GM10847 (cell line): Measurements from ENCODE around the gene SNED1.

Experiments
- POLR2A ChIP-seq: IDR thresholded peaks from 2 replicates; pipeline ENCODE4 v1.6.1; 2011; ENCODE audit not compliant: insufficient read length; ENCODE audit errors: extremely low read depth

The SNED1 gene

DNA sequence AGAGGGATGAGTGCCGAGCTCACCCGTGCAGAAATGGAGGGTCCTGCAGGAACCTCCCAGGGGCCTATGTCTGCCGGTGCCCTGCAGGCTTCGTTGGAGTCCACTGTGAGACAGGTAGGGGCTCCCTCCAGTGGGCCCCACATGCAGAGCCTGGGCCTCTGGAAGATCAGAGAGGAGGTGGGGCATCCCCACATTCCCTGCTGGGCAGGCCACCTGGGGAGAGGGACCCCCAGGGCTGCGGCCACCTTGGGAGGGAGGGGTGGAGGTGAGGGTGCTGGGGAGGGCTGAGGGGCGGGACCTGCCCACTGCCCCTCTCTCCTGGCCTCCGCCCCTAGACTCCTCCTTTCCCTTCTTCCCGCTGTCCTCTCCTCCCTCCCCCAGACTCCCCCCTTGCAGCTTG is 65.2 kb downstream of the SNED1 start:
- no peak for TF ChIP-seq POLR2A

DNA sequence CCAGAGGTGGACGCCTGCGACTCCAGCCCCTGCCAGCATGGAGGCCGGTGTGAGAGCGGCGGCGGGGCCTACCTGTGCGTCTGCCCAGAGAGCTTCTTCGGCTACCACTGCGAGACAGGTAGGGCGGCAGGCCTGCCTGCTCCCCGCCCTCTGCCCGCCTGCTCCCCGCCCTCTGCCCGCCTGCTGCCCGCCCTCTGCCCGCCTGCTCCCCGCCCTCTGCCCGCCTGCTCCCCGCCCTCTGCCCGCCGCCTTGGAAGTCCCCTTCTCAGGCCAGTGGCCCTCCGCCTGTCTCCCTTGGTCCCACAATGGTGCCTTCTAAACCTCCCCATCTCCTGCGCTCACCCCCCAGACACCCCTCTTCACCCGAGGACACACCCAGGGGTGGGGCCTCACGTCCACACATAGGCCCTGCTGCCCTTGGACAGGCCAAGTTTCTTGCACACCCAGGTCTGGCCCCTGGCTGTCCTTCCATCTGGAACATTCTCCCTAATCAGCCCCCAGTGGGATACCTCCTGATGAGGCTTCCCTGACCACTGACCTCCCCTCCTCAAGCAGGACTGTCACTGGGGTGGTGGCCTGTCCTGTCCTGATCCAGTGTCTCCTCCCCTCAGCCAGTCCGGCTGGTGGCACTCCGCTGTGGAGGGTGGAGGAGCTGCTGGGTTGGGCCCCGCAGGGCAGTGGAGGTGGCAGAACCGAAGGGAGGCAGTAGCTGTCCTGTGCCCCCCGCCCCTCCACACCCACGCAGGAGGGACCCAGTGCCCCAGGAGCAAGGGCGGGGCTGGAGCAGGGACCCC is 65.8 kb downstream of the SNED1 start:
- no peak for TF ChIP-seq POLR2A

DNA sequence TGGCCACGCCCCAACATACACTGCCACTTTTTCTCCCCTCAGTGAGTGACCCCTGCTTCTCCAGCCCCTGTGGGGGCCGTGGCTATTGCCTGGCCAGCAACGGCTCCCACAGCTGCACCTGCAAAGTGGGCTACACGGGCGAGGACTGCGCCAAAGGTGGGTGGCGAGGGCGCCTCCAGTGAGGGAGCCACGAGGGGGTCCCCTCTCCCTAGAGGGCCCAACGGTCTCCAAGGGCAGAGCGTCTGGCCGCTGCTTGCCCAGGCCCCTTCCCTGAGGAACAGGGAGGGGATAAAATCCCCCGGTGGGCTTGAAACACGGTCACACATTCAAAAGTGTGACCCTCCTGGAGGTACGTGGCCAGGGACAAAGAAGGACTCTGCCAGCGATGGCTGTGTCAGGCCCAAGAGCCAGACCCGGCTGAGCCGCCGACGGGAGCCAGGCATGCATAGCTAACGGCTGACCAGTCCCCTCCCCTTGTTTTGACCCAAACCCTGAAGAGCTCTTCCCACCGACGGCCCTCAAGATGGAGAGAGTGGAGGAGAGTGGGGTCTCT is 66.5 kb downstream of the SNED1 start:
- no peak for TF ChIP-seq POLR2A

DNA sequence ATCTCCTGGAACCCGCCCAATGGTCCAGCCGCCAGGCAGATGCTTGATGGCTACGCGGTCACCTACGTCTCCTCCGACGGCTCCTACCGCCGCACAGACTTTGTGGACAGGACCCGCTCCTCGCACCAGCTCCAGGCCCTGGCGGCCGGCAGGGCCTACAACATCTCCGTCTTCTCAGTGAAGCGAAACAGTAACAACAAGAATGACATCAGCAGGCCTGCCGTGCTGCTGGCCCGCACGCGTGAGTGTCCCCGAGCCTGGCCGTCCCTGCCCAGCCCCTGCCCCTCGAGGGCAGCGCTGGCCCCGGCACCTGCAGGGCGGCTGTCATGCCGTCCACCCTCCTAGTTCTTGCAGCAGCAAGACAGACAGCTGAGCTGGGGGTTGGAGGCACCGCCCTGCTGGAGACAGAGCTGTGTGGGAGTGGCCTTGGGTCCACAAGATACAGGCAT is 67.0 kb downstream of the SNED1 start:
- no peak for TF ChIP-seq POLR2A

GRCh38 chr2:241066171-241066892 is 67.9 kb downstream of the SNED1 start:
- TF ChIP-seq POLR2A, result no peak

- no peak for TF ChIP-seq POLR2A
Observed at GRCh38 chr2:241066893-241067341, 68.5 kb downstream of the SNED1 start.

- TF ChIP-seq POLR2A, result no peak
Observed at GRCh38 chr2:241067501-241068135, 69.2 kb downstream of the SNED1 start.

DNA sequence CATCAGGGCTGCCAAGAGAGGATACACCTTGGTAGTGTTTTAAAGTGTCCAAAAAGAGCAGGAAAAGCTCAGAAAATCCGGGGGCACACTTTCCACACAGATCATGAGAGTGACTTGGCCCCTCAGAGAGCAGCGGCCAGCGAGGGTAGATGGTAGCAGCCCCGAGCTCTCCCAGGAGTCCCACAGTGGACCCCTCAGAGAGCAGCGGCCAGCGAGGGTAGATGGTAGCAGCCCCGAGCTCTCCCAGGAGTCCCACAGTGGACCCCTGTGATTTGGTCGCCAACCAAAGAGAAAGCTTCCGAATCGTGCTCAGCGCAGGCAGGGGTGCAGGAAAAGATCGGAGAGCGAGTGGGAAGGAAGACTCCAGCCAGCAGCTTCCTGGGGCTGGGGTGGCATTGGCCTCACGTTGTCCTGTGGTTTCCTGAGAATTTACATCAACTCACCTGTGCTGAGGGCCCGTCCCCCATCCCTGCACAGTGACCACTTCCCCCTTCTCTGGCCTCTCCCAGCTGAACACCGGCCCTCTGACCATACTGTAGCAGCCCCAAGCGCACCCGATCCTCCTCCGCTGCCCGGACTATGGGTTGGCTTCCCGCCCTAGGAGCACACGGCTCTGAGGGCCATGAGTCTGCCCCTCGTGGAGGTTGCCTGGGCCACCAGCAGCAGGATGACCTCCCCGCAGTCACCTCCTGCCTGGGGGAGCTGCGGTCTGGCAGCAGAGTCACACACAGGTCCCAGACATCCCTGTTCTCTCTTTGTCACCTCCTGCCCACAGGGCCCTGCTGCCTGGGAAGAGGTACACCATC is 69.9 kb downstream of the SNED1 start:
- no peak for TF ChIP-seq POLR2A

DNA sequence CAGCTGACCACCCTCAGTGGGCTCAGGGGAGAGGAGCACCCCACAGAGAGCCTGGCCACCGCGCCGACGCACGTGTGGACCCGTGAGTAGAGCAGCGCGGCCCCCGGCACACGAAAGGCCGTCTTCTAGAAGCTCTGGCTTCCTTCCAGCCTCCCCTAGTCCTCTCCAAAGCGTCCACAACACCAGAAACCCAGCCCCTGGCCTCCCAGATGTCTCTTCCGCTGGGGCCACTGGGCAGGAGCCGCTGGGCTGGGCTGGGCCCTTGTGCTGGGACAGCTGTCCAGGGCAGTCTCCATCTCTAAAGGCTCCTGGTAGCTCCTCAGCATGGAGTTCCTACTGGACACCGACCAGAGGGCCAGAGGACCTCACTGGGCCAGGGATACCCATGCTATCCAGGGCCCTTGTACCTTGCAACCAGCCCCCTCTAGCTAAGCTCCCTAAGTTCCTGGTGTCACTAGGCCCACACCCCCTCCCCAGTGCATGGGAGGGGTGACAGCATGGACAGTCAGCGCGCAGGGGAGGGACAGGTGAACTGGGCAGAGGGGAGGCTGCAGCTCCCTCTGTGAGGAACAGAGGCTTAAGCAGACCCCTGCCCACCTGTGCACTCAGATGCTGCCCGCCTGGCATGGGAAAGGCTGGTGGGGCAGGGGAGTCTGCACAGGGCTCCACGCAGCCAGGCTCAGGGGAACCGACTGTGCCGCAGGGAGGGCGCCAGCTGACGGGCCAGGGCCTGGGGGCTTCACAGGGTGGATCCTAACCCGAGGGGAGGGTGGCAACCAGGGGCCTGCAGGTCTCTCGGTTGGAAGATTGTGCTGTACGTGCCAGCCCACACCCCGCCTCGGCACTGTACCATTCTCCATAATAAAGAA is 70.8 kb downstream of the SNED1 start:
- no peak for TF ChIP-seq POLR2A

GRCh38 chr2:241069821-241070281 is 71.4 kb downstream of the SNED1 start:
- no peak for TF ChIP-seq POLR2A

DNA sequence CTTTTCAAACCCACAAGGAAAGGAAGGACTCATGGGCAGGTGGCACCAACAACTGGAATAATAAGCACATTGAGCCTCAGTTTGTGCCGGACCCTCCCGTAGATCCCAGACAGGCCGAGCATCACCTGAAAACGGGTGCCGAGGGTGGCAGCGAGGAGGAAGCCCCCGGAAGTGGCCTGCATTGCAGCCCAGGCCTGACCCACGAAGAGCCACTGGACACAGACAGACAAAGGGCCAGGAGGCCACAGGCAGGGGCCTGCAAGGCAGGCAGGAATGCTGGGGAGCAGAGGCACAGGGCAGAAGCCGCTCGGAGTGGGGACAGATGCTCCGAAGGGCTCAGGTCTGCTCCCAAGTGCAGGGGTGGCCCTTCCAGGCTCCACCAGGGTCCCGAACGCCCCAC is 71.9 kb downstream of the SNED1 start:
- no peak for TF ChIP-seq POLR2A

- TF ChIP-seq POLR2A, result no peak
Observed at GRCh38 chr2:241070811-241071676, 72.6 kb downstream of the SNED1 start.

GRCh38 chr2:241071677-241072111 is 73.3 kb downstream of the SNED1 start:
- TF ChIP-seq POLR2A, result no peak

DNA sequence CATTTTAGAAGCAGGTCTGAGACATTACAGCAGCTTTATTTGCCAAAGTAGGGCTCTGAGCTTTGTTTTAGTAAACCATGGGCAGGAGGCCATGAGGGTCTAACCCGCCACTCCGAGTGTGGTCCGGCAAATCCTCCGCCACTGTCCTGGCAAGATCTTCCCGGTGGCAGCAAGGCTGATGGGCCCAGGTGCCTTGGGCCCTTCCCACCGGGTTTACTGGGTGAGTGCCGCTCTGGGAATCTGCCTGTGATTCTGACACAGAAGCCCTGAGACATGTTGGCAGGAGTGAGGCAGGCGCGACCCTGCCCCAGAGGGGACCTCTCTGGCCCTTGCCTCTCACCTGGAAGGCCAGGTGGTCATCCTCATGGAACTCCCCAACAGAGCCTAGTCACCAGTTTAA is 73.7 kb downstream of the SNED1 start:
- no peak for TF ChIP-seq POLR2A
